NCI-H2107 (cell line): ENCODE measurements around the gene ACIN1.

ENCODE experiments used
- DNase-seq: peaks from one replicate; lab custom pipeline; 2025; lab: John Stamatoyannopoulos, UW

Gene ACIN1

GRCh38 chr14:23078692-23079116 lies 16.2 kb downstream of the ACIN1 start:
- no peak for DNase-seq

DNA sequence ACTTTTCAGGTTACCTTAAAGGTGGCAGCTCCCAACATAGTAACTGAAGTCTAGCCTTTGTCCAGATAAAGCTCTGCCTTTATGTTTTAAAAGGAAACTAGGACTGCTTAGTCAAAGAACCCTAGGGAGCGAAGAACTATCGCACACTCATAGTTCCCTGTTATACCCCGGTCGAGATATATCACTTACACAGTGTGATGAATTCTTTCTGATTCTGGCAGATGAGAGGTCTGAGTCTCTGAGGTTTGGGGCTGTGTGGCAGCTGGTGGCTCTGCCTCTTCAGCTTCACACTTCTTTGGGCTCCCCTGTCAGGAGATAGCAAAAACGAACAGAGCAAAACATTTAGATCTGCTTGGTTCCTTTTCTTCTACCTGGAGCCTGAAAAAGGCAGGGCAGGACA lies 17.0 kb downstream of the ACIN1 start:
- DNase-seq, result no peak

DNA sequence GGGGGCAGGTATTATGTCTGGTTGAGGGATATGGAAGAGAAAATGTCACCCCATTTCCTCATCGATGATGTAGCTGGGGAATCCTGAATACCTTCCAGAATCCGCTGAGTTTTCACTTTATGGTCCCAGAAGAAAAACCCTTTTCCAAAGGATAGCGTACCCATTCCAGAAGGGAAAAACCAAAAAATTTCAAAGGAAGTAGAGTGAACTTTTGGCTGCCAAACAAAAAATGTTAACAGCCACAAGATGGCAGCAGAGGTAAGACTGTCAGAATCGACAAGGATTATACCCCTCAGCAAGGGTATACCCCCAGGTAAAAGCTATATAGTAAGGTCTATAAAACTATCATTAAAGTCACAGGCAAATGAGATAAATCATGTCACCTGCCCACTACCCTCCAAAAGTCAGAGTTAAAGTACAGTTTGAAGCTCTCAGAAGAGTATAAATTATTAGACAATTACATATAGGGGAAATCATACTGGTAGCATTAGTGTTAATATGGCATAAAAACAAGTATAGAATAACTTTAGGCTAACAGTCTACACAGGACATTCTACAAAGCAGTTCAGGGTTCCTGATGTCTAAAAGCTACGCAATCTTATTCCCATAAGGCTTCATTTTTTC lies 18.0 kb downstream of the ACIN1 start:
- DNase-seq, result no peak

GRCh38 chr14:23074906-23075305 lies 20.0 kb downstream of the ACIN1 start:
- DNase-seq, result no peak

GRCh38 chr14:23071921-23072539 lies 22.9 kb downstream of the ACIN1 start:
- DNase-seq, result no peak

- DNase-seq, result no peak
Measured at GRCh38 chr14:23071244-23071920, 23.6 kb downstream of the ACIN1 start.

- DNase-seq, result no peak
Measured at GRCh38 chr14:23070262-23071129, 24.4 kb downstream of the ACIN1 start.

- DNase-seq, result no peak
Measured at GRCh38 chr14:23069413-23069806, 25.5 kb downstream of the ACIN1 start.

- no peak for DNase-seq
Measured at GRCh38 chr14:23068789-23069412, 26.0 kb downstream of the ACIN1 start.

GRCh38 chr14:23067847-23068788 lies 26.8 kb downstream of the ACIN1 start:
- no peak for DNase-seq

- no peak for DNase-seq
Measured at GRCh38 chr14:23066855-23067744, 27.8 kb downstream of the ACIN1 start.

GRCh38 chr14:23066368-23066767 lies 28.6 kb downstream of the ACIN1 start:
- DNase-seq, result no peak

- no peak for DNase-seq
Measured at GRCh38 chr14:23063601-23064000, 31.3 kb downstream of the ACIN1 start.

GRCh38 chr14:23062002-23062401 lies 32.9 kb downstream of the ACIN1 start:
- no peak for DNase-seq

GRCh38 chr14:23060536-23061260 lies 34.2 kb downstream of the ACIN1 start:
- DNase-seq, result no peak

GRCh38 chr14:23058654-23059504 lies 36.1 kb downstream of the ACIN1 start:
- no peak for DNase-seq

DNA sequence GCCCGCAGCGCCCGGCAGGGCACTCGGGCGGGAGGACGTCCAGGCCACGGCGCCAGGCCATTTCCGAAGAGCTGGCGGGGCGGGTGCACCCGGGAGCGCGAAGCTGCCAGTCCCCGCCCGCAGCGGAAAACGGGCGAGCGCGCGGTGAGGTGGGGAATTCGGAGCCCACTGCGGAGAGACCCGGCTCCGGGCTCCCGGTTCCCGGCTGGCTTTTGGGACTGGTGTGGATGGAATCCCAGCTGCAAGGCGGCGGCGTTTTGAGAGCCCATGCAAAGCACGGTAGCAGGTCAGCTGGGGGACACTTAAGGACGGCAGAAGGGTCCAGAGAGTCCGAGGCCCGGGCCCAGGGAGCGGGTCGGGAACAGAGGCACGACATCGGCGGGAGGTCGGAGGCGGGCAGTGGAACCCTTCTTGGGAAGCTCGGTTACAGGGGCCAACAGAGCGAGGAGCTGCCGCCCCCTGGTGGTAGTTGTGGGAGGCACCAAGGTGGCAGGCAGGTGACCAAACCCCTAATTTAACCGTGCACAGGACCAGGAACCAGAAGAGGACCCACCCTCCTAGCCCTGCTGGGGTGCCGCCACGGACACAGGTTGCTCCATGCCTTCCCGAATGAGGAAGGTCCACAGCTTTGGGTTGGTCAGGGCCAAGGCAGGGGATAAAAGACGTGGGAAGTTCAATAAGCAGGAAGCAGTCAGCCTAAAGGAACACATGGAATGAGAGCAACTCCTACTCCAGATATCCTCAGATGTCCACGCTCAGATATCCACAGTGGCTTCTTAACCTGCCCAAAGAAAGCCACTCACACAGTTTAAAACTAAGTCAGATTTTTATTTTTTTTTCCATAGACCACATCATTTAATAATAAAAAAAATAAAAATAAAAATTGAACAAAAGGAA lies 36.9 kb downstream of the ACIN1 start:
- no peak for DNase-seq
